ENCODE results near the gene ENOPH1. TPM values are rescaled to one million over a fixed set of nuclear protein-coding genes. Genes with fewer than 3 reads are reported as not detected.

Gene ENOPH1
- total and polyA plus RNA-seq, 2 of the 13 experiments (the other 11 are each of a cell fraction or from before 2014, with no cell fraction given), result 15.5 to 64.3 TPM

DNA sequence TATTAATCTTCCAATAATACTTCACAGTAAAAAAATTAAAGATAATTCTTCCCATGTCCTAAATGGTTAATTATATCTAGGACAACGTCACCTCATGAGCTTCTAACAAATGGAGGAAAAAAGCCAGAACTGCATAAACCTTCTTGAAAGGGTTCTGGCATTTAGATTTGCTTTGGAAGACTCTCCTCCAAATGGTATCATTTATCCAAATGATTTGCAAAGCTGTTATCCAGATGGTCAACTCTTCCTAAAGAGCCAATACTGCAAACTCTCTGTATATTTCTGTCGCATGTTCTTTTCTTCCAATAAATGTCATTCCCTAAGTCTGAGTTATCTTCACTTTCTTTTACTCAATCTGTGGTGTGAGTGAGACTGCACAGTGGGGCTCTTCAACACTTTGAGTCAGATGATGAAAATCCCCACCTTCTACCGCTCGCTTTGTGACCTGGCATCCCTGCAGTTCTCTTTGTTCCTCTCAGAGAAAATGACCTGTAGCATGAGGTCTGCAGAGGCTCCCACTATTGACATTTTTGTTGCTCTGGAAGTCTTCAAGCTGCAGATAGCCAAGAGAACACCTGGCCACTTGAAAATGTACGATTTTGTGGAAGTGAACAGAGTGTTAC is 78.5 kb downstream of the ENOPH1 start (continued):
- TF ChIP-seq NR2F2 (IDR thresholded peaks at IDR 0.05; ENCODE audit: borderline replicate concordance, low read depth) (no peak), TOE1 (CRISPR knock-in tag; IDR thresholded peaks at IDR 0.05) (no peak), JDP2 (CRISPR knock-in tag; IDR thresholded peaks at IDR 0.05; ENCODE audit: borderline replicate concordance) (no peak), SIN3B (IDR thresholded peaks at IDR 0.05; ENCODE audit: low read length) (no peak), NONO (IDR thresholded peaks at IDR 0.05) (no peak), NONO (CRISPR knock-in tag; conservative IDR thresholded peaks at IDR 0.05) (no peak), E2F1 (CRISPR knock-in tag; IDR thresholded peaks at IDR 0.05) (no peak), ZNF850 (CRISPR knock-in tag; conservative IDR thresholded peaks at IDR 0.05) (no peak), NFE2L1 (CRISPR knock-in tag; IDR thresholded peaks at IDR 0.05; ENCODE audit: borderline replicate concordance) (no peak), ISX (CRISPR knock-in tag; conservative IDR thresholded peaks at IDR 0.05) (no peak), ZNF333 (CRISPR knock-in tag; IDR thresholded peaks at IDR 0.05; ENCODE audit: borderline replicate concordance) (no peak)
- TF ChIP-seq, protein P1, sequence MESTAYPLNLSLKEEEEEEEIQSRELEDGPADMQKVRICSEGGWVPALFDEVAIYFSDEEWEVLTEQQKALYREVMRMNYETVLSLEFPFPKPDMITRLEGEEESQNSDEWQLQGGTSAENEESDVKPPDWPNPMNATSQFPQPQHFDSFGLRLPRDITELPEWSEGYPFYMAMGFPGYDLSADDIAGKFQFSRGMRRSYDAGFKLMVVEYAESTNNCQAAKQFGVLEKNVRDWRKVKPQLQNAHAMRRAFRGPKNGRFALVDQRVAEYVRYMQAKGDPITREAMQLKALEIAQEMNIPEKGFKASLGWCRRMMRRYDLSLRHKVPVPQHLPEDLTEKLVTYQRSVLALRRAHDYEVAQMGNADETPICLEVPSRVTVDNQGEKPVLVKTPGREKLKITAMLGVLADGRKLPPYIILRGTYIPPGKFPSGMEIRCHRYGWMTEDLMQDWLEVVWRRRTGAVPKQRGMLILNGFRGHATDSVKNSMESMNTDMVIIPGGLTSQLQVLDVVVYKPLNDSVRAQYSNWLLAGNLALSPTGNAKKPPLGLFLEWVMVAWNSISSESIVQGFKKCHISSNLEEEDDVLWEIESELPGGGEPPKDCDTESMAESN (CRISPR knock-in tag; conservative IDR thresholded peaks at IDR 0.05), result no peak
- TF ChIP-seq, protein P2, sequence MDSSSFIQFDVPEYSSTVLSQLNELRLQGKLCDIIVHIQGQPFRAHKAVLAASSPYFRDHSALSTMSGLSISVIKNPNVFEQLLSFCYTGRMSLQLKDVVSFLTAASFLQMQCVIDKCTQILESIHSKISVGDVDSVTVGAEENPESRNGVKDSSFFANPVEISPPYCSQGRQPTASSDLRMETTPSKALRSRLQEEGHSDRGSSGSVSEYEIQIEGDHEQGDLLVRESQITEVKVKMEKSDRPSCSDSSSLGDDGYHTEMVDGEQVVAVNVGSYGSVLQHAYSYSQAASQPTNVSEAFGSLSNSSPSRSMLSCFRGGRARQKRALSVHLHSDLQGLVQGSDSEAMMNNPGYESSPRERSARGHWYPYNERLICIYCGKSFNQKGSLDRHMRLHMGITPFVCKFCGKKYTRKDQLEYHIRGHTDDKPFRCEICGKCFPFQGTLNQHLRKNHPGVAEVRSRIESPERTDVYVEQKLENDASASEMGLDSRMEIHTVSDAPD (CRISPR knock-in tag; IDR thresholded peaks at IDR 0.05), result no peak
